Measurements from ENCODE around the gene CSK.

GRCh38 chr15:74801311-74801997 lies 19.6 kb downstream of the CSK start:
- no peak for TF ChIP-seq MAX (IDR thresholded peaks at IDR 0.05; ENCODE audit: low read depth, low read length)
- TF ChIP-seq POLR2A (IDR thresholded peaks at IDR 0.05; ENCODE audit: extremely low read depth, insufficient read length) = no peak
- TF ChIP-seq CTCF (IDR thresholded peaks at IDR 0.05; ENCODE audit: low read depth, low read length) = no peak

All from NB4 (cell line).